AG08396 (cell line): Measurements from ENCODE around the gene LGALSL.

Experiments used
- DNase-seq: peaks from one replicate; pipeline ENCODE4 v3.0.0; 2012; ENCODE audit warnings: low spot score, mixed read lengths

Gene LGALSL

DNA sequence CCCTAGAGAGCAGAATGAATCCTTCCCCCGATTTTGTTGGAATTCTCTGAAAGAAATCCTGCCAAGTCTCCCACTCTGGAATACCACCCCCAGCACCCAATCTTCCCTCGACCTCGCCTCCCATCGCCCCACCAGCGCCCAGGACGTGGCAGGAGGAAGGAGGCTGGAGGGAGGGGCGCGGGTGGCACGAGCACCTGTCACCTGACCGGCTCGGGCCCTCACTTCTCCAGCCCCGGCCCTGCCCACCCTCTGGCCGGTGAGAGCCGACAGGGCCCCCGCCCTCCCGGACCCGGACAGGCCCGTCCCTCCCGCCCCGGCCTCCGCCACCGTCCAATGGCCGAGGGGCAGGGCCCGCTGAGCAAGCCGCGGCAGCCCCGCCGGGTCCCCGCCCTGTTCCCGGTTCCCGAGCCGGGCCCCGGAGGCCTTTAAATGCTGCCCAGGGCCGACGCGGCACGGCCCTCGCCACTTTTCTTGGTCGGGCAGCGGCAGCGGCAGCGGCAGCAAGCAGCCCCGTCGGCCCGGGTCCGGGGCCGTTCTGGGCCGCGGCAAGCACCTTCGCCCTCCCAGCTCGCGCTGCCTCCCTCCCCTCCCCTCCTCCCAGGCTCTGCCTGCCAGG, at the start of gene LGALSL:
Gene LGALSL, plus strand, starts transcription at position 393 of the 616 bp plus-strand sequence. CDS start 384 bp downstream, outside the sequence.
- DNase-seq = peak; percentile 78

DNA sequence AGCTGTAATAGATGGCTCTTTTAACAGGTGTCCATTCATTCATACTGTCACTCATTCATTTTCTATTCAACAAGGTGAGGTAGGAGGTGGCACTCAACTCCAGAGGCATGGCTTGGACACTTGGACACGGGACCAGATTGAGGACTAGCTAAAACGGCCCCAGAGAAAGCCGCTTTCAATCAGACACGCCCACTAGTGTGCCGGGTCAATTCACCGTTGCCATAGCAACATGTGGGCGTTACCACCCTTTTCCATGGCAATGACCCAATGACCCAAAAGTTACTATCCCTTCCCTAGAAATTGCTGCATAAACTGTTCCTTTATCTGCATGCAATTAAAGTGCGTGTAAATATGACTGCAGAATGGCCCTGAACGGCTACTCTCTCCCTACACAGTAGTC, 49.2 kb upstream of the LGALSL start:
- no peak for DNase-seq

DNA sequence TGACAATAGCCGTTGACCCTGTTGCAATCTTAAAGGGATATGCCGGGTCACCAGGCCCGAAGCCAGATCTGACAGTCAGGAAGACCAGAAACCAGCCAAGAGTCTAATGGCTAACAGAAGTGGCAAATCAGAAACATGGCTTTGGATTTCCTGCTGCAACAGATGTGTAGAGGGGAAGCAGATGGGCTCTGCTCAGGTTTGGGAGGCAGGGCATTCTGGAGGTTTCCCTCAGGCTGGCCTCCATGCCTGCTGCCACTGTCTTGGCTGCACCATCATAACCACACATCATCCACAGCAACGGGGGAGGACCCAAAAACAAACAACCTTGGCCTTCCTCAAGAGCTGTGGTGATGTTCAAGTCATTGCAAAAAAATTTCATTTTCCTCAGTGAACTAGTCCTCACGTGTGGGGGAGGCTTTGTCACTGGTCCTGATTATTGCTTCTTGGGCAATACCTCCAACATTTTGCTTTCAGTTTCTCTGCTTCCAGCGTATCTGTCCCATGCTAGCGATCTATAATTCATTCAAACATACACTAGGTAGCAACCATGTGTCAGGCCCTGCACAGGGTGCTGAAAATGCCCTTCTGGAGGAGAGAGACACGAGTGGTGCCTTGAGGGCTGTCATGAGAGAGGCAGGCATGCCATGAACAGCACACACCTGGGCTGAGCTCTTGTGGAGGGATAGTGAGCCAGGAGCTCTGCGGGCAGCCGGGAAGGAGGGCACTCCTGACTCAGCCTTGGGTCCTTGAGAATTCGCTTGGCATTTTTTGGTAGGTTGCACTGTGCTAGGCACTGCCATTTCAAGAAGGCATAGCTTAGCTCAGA, 48.2 kb upstream of the LGALSL start:
- peak; percentile 63 for DNase-seq

DNA sequence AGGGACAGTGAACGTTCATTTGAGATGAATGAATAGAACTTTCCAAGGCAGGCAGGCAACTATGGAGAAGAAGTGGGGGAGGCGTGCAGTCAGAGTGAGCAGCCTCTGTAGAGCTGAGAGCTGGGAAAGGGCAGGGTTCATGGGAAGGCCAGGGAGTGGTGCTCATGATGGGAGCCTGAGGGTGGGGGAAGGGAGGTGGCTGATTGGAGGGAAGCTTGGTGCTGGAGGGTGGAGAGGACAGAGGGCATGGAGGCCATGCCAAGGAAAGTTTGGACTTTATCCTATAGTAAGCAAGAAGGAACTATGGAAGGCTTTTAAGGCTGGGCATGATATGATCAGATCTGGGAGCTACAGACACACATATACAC, 47.6 kb upstream of the LGALSL start:
- DNase-seq = no peak

GRCh38 chr2:64408031-64408430, 45.9 kb upstream of the LGALSL start:
- no peak for DNase-seq

- no peak for DNase-seq
Measured at GRCh38 chr2:64410671-64411070, 43.3 kb upstream of the LGALSL start.

- DNase-seq = no peak
Measured at GRCh38 chr2:64412671-64413070, 41.3 kb upstream of the LGALSL start.

- no peak for DNase-seq
Measured at GRCh38 chr2:64414736-64415435, 39.1 kb upstream of the LGALSL start.

GRCh38 chr2:64417624-64418023, 36.3 kb upstream of the LGALSL start:
- DNase-seq = no peak

- DNase-seq = no peak
Measured at GRCh38 chr2:64419596-64420165, 34.3 kb upstream of the LGALSL start.

DNA sequence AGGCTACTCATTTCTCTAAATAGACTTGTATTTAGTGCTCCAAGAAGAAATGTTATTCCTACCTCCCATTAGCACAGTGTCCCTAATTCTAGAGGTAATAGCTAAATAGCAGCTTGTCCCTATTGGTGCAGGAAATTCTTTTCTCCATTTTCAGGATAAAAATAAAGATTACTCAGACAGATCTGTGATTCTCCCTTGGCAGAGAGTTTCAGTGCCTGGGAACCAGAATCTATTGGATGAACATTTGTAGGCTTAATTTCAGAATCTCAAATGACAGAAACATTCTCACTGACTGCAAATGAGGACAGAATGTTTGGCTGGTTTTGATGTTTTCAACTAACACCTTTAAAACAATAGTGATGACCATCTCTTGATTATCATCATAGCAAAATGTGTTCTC, 33.3 kb upstream of the LGALSL start:
- no peak for DNase-seq

- no peak for DNase-seq
Measured at GRCh38 chr2:64421201-64421600, 32.8 kb upstream of the LGALSL start.

- no peak for DNase-seq
Measured at GRCh38 chr2:64422466-64422865, 31.5 kb upstream of the LGALSL start.

DNA sequence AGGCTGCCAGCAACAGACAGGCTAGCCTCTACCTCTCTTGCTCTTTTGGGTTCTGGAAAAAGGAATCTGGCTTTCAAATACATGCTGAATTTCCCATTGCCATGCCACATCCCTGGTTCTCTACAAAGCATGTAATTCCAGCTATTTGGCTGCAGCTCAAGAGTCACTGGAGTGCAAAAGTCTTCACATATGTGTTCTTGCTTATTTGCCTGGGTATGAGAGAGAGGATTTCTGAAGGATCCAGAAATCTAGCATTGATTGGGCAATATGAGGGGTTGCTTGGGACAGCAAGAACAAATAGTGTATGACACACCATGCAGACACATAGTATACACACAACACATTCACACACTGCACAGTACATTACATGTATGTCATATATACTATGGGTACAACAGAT, 30.7 kb upstream of the LGALSL start:
- DNase-seq = no peak

DNA sequence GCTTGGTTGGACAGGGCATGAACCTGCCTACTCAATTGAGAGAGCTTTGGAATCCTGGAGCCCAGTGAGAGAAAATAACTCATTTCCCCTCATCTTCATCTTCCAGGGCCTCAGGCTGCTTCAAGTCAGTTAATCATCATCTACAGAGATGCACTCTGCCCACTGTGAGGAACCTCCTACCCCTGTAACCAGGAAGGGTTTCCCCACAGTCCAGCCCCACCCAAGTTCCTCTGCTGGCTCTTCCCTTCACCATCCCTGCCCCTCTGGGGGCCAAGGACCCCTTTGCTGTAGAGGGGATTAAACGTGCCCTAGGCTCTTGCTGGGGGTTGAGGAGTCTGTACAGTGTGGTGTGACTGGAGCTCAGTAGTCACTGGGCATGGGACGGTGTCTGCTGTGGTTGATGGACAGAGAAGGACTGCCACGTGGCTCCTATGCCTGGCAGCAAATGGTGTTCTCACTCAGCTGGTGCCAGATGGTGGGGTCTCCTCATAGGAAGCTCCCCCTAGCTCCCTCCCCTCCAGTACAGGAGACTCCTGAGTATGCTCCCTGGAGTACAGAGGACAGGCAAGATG, 29.5 kb upstream of the LGALSL start:
- DNase-seq = no peak

DNA sequence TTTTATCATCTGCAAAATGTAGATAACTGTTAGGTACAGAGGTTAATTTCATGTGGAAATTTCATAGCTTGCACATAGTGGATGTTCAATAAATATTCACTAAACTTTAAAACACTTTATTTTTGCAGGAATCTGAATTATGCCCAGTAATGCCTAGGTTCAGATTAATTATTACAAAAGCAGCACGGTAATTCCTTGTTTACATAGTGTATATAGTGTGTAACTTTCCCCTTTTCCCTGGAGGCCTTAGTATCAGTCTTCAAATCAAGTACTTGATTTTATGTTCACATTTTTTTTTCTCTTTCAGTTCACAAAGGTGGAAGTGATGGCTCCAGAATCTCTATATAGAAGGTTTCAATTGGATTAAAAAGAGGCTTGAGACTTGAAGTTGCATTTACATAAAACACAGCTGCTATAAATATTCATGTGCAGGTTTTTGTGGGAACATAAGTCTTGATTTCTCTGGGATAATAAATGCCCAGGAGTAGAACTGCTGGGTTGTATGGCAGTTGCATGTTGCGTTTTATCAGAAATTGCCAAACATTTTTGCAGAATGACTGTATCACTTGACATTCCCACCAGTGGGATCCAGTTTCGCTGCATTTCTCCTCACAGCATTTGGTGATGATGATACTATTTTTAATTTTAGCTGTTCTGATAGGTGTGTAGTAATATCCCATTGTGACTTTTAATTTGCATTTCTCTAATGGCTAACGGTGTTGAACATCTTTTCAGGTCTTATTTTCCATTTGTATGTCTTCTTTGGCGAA, 27.6 kb upstream of the LGALSL start:
- DNase-seq = no peak

- no peak for DNase-seq
Measured at GRCh38 chr2:64434039-64434657, 19.8 kb upstream of the LGALSL start.

GRCh38 chr2:64437883-64438282, 16.1 kb upstream of the LGALSL start:
- no peak for DNase-seq

DNA sequence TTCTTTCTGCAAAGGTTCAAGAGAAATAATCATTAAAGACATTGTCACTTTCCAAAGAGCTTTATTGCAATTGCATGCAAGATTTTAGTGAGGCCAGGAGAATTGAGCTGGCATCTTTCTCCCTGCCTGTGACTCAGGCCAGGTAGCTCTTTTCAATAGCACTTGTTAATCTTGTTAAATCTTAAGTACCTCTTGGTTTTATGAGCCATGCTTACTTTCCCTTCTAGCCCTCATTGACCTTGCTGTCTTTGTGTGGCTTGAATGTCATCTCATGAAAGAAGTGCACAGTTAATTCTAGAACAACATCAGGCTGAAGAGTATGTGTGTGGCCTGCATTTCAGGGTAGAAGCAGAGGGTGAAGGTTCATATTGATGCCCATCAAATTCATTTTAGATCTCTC, 14.8 kb upstream of the LGALSL start:
- DNase-seq = no peak

GRCh38 chr2:64440843-64441242, 13.1 kb upstream of the LGALSL start:
- DNase-seq = no peak

- DNase-seq = no peak
Measured at GRCh38 chr2:64442277-64442676, 11.7 kb upstream of the LGALSL start.
